K562 (cell line): ENCODE data around the gene TSGA10IP. TPM values are rescaled to one million over a fixed set of nuclear protein-coding genes. Genes with fewer than 3 reads are reported as not detected.

Experiments used
- ADNP ChIP-seq: fragments of 200-800 bp; sonication (Bioruptor generic); IDR thresholded peaks from 2 replicates; pipeline ENCODE4 v1.6.1; 2016; ENCODE audit warnings: missing genetic modification characterization, missing compliant biosample characterization
- BRD4 ChIP-seq: fragments of 200-600 bp; sonication (generic); IDR thresholded peaks from 2 replicates; pipeline ENCODE4 v1.6.1; 2017; ENCODE audit warnings: inconsistent platforms
- KAT7 ChIP-seq: sonication (generic); formaldehyde crosslinking; IDR thresholded peaks from 2 replicates; pipeline ENCODE4 v1.8.0; 2022; ENCODE audit warnings: missing genetic modification reagents, mild to moderate bottlenecking, borderline replicate concordance
- KLF13 ChIP-seq: fragments of 450-650 bp; IDR thresholded peaks from 2 replicates; pipeline ENCODE4 v1.6.1; 2016; ENCODE audit warnings: missing genetic modification characterization, low read depth, mild to moderate bottlenecking, missing compliant biosample characterization, moderate library complexity, borderline replicate concordance
- NFE2 ChIP-seq: IDR thresholded peaks from 2 replicates; pipeline ENCODE4 v1.6.1; 2014; ENCODE audit warnings: antibody characterized with exemption, low read depth
- PHF8 ChIP-seq: fragments of 200-600 bp; sonication (generic); IDR thresholded peaks from 2 replicates; pipeline ENCODE4 v1.6.1; 2012; ENCODE audit warnings: mixed run types, mild to moderate bottlenecking, inconsistent platforms, low read length, moderate library complexity, borderline replicate concordance
- RBFOX2 ChIP-seq: fragments of 200-400 bp; formaldehyde crosslinking; IDR thresholded peaks from 2 replicates; pipeline ENCODE4 v1.6.1; 2017; ENCODE audit warnings: low read depth, mild to moderate bottlenecking, low read length, moderate library complexity
- RCOR1 ChIP-seq, 2 experiments: IDR thresholded peaks; 2 replicates each; pipeline ENCODE4 v1.6.1; 2012; ENCODE audit warnings: low read depth in 2 of 2, low read length in 2 of 2, borderline replicate concordance in 1 of 2, improper control_type of control experiment in 1 of 2
- SMARCB1 ChIP-seq: IDR thresholded peaks from 2 replicates; pipeline ENCODE4 v1.6.1; 2011; ENCODE audit warnings: improper control_type of control experiment, low read depth; ENCODE audit not compliant: insufficient read length
- SRSF1 ChIP-seq: fragments of 200-400 bp; formaldehyde crosslinking; IDR thresholded peaks from 2 replicates; pipeline ENCODE4 v1.6.1; 2017; ENCODE audit warnings: mild to moderate bottlenecking, low read depth, low read length, moderate library complexity
- TBP ChIP-seq: optimal IDR thresholded peaks from 2 replicates; pipeline ENCODE3; 2011; ENCODE audit warnings: low read depth, low read length, improper control_type of control experiment
- ZNF699 ChIP-seq: fragments of 250-450 bp; sonication (Bioruptor Pico); IDR thresholded peaks from 2 replicates; pipeline ENCODE4 v1.8.0; 2021; ENCODE audit warnings: mild to moderate bottlenecking, moderate library complexity; ENCODE audit not compliant: insufficient replicate concordance
- polyA plus RNA-seq, 8 experiments: library from polyadenylated mRNA; depleted of rRNA in 4 of 8; stranded (reverse) in 5 of 8; unstranded in 3 of 8; fragments of >200 nt; fragmentation: Nextera tagmentation in 2 of 8; fragmentation: Illumina TruSeq in 1 of 8; extraction: Ambion mirVana in 2 of 8; extraction: Trizol in 1 of 8; gene quantifications; 2 replicates each; pipeline versions ENCODE4 v1.2.1 to v1.2.3, GENCODE V29; 2011 to 2014; ENCODE audit warnings: inconsistent platforms in 1 of 8, missing spikeins in 1 of 8
- total RNA-seq, 7 experiments: library from RNA; depleted of rRNA in 6 of 7; stranded (reverse); fragments of >200 nt in 6 of 7; fragmentation: Illumina TruSeq in 2 of 7; extraction: Trizol in 2 of 7; gene quantifications; 2 replicates each; pipeline versions ENCODE4 v1.2.1 to v1.2.3, GENCODE V29; 2011 to 2021; ENCODE audit warnings: low replicate concordance in 1 of 7
- TF ChIP-seq, protein P1 (sequence below): fragments of 450-650 bp; formaldehyde crosslinking; IDR thresholded peaks from 2 replicates; pipeline ENCODE4 v1.4.0; 2022; ENCODE audit warnings: mild to moderate bottlenecking, moderate library complexity
- TF ChIP-seq, protein P2 (sequence below): fragments of 450-650 bp; formaldehyde crosslinking; IDR thresholded peaks from 2 replicates; pipeline ENCODE4 v1.4.0; 2022; ENCODE audit warnings: missing genetic modification characterization
- TF ChIP-seq, protein P3 (sequence below): fragments of 450-650 bp; IDR thresholded peaks from 2 replicates; pipeline ENCODE4 v1.6.1; 2017; ENCODE audit warnings: antibody characterized with exemption, mild to moderate bottlenecking
- TF ChIP-seq, protein P4 (sequence below), 2 experiments: fragments of 450-650 bp in 1 of 2; IDR thresholded peaks; 2 replicates each; pipeline ENCODE4 v1.6.1; 2011 to 2017; ENCODE audit warnings: low read depth in 2 of 2, antibody characterized with exemption in 1 of 2, borderline replicate concordance in 1 of 2, low read length in 1 of 2, mild to moderate bottlenecking in 1 of 2, mixed read lengths in 1 of 2; ENCODE audit not compliant: control insufficient read depth in 1 of 2

The TSGA10IP gene
- total and polyA plus RNA-seq, 9 of the 15 experiments (the other 6 are each of a cell fraction or from before 2014, with no cell fraction given), result not detected

DNA sequence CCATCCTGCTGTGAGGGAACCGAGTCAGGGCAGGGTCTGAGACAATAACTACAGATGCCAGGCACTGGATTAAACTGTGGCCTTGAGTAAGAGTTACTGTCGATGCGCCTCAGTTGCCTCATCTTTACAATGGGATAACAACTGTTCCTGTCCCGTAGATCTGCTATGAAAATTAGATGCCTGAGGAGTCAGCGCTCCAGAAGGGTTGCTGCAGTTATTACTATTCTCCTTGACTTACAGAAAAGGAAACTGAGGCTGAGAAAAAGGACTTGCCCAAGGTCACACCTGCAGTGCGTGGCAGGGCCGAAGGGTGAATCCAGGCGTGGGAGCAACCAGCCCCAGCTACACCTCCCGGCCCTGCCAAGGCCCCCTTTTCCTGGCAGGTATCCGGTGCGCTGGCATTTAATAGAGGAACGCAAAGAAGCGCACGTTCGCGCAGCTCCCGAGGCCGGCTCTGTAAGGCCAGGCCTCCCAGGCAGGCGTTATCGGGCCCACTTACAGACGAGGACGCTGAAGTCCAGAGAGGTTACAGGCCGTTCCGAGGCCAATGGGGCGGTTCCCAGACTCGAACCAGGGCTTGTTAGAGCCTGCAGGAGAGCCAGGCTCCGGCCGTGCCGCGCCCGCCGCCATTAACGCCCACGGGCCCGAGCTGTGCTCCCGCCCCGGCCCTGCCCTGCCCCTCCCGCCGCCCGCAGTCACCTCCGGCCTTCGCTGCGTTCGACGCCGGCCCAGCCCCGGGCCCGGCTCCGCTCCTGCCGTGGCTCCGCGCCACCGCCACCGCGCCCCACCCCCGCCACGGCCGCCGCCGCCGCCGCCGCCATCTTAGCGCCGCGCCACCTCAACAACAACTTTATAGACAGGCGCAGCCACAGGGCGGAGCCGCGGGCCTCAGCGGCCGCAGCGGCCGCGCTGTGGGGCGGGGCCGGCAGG, 26.8 kb upstream of the TSGA10IP start, which contains the start of gene C11orf68 (continued):
- TF ChIP-seq, protein P1, sequence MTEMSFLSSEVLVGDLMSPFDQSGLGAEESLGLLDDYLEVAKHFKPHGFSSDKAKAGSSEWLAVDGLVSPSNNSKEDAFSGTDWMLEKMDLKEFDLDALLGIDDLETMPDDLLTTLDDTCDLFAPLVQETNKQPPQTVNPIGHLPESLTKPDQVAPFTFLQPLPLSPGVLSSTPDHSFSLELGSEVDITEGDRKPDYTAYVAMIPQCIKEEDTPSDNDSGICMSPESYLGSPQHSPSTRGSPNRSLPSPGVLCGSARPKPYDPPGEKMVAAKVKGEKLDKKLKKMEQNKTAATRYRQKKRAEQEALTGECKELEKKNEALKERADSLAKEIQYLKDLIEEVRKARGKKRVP (CRISPR knock-in tag), result 0 out of 2 replicates have a peak, but pooled peaks have one; percentile 34
- TF ChIP-seq, protein P2, sequence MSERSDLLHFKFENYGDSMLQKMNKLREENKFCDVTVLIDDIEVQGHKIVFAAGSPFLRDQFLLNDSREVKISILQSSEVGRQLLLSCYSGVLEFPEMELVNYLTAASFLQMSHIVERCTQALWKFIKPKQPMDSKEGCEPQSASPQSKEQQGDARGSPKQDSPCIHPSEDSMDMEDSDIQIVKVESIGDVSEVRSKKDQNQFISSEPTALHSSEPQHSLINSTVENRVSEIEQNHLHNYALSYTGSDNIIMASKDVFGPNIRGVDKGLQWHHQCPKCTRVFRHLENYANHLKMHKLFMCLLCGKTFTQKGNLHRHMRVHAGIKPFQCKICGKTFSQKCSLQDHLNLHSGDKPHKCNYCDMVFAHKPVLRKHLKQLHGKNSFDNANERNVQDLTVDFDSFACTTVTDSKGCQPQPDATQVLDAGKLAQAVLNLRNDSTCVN, result no peak
- peak in 1 of 2 experiments; percentile 55; a peak in 3 of 4 replicates for TF ChIP-seq RCOR1 (IDR thresholded peaks at IDR 0.05; ENCODE audit: borderline replicate concordance in 1 of 2, low read depth in 2 of 2, low read length in 2 of 2)
- peak; percentile 84 for TF ChIP-seq RBFOX2
- TF ChIP-seq TBP, result peak; percentile 59
- peak; percentile 71; the same call in 1 of the 2 replicates for TF ChIP-seq ADNP (tag)
- TF ChIP-seq KAT7 (CRISPR knock-in tag), result peak; percentile 73; the same call in 1 of the 2 replicates
- TF ChIP-seq, protein P3, sequence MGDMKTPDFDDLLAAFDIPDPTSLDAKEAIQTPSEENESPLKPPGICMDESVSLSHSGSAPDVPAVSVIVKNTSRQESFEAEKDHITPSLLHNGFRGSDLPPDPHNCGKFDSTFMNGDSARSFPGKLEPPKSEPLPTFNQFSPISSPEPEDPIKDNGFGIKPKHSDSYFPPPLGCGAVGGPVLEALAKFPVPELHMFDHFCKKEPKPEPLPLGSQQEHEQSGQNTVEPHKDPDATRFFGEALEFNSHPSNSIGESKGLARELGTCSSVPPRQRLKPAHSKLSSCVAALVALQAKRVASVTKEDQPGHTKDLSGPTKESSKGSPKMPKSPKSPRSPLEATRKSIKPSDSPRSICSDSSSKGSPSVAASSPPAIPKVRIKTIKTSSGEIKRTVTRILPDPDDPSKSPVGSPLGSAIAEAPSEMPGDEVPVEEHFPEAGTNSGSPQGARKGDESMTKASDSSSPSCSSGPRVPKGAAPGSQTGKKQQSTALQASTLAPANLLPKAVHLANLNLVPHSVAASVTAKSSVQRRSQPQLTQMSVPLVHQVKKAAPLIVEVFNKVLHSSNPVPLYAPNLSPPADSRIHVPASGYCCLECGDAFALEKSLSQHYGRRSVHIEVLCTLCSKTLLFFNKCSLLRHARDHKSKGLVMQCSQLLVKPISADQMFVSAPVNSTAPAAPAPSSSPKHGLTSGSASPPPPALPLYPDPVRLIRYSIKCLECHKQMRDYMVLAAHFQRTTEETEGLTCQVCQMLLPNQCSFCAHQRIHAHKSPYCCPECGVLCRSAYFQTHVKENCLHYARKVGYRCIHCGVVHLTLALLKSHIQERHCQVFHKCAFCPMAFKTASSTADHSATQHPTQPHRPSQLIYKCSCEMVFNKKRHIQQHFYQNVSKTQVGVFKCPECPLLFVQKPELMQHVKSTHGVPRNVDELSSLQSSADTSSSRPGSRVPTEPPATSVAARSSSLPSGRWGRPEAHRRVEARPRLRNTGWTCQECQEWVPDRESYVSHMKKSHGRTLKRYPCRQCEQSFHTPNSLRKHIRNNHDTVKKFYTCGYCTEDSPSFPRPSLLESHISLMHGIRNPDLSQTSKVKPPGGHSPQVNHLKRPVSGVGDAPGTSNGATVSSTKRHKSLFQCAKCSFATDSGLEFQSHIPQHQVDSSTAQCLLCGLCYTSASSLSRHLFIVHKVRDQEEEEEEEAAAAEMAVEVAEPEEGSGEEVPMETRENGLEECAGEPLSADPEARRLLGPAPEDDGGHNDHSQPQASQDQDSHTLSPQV, result 0 out of 2 replicates have a peak, but pooled peaks have one; percentile 20
- no peak for TF ChIP-seq SMARCB1
- peak; percentile 31; the same call in 1 of the 2 replicates for TF ChIP-seq BRD4
- TF ChIP-seq SRSF1, result no peak
- peak; percentile 62; the same call in 1 of the 2 replicates for TF ChIP-seq PHF8
- no peak for TF ChIP-seq NFE2
- no peak for TF ChIP-seq ZNF699 (CRISPR knock-in tag)
- no peak for TF ChIP-seq KLF13 (tag)
- TF ChIP-seq, protein P4, sequence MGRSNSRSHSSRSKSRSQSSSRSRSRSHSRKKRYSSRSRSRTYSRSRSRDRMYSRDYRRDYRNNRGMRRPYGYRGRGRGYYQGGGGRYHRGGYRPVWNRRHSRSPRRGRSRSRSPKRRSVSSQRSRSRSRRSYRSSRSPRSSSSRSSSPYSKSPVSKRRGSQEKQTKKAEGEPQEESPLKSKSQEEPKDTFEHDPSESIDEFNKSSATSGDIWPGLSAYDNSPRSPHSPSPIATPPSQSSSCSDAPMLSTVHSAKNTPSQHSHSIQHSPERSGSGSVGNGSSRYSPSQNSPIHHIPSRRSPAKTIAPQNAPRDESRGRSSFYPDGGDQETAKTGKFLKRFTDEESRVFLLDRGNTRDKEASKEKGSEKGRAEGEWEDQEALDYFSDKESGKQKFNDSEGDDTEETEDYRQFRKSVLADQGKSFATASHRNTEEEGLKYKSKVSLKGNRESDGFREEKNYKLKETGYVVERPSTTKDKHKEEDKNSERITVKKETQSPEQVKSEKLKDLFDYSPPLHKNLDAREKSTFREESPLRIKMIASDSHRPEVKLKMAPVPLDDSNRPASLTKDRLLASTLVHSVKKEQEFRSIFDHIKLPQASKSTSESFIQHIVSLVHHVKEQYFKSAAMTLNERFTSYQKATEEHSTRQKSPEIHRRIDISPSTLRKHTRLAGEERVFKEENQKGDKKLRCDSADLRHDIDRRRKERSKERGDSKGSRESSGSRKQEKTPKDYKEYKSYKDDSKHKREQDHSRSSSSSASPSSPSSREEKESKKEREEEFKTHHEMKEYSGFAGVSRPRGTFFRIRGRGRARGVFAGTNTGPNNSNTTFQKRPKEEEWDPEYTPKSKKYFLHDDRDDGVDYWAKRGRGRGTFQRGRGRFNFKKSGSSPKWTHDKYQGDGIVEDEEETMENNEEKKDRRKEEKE (IDR thresholded peaks at IDR 0.05; ENCODE audit: borderline replicate concordance in 1 of 2, control insufficient read depth in 1 of 2, low read depth in 2 of 2, low read length in 1 of 2), result no peak
- TF ChIP-seq, all 486 proteins: peak for 69
